GM18861 (cell line): ENCODE data around the gene SLAMF9.

Experiments used
- ATAC-seq: cut with Tn5 transposase; IDR thresholded peaks from one replicate; pipeline ENCODE4 v1.9.1; 2021; ENCODE audit not compliant: unreplicated experiment

The SLAMF9 gene

DNA sequence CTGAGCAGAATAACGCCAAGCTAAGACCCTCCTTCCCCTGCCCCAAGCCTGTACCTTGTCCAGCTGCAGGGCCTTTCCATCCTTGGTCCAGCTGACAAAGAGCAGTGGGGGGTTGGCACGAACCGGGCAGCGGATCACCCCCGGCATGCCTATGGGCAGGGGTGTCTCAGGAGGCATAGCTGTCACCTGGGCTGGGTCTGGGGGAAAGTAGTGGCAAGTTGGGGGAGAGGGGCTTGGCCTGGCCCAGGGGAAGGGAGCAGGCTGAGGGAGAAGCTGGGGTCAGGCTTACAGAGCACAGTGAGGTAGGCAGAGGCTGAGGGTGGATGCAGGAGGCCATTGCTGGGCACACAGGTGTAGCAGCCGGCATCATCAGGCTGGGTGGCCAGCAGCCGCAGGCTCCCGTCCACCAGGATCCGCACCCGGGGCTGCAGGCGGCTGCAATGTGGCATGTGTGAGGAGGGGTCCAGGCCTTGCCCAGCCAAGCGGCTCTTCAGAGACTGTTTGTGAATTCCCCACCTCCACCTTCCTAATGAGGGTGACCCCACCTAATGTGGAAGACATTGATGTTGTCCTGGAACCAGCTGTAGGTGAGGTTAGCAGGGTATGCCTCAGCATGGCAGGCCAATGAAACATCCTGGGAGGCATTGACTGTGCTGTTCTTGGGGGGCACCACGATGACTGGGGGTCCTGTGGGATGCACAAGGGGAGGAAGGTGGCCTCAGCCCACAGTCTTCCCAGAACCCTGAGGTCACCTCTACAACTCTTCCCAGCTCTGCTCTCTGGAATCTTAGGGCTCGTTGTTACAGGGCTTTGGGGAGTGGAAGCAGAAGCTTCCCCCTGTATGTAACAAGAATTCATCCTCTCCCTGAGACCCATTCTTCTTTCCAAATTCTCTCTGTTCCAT is 19.6 kb downstream of the SLAMF9 start:
- no peak for ATAC-seq

DNA sequence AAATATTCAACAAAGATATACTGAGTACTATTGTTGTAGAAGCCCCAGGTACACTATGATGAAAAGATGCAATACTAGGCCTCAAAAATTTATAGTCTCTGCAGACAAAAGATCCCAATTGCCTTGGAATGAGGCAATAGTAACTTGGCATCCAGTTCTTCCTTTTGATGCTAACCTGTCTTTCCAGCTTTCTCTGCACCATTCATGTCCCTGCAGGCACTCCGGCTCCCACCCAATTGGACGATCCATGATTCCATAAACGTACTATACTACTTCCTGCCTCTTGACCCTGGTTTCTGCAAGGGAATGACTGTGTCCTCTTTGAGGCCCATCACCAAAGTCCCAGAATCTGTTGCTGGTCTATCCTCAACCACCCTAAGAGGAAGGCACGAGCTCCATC is 20.7 kb downstream of the SLAMF9 start:
- no peak for ATAC-seq

DNA sequence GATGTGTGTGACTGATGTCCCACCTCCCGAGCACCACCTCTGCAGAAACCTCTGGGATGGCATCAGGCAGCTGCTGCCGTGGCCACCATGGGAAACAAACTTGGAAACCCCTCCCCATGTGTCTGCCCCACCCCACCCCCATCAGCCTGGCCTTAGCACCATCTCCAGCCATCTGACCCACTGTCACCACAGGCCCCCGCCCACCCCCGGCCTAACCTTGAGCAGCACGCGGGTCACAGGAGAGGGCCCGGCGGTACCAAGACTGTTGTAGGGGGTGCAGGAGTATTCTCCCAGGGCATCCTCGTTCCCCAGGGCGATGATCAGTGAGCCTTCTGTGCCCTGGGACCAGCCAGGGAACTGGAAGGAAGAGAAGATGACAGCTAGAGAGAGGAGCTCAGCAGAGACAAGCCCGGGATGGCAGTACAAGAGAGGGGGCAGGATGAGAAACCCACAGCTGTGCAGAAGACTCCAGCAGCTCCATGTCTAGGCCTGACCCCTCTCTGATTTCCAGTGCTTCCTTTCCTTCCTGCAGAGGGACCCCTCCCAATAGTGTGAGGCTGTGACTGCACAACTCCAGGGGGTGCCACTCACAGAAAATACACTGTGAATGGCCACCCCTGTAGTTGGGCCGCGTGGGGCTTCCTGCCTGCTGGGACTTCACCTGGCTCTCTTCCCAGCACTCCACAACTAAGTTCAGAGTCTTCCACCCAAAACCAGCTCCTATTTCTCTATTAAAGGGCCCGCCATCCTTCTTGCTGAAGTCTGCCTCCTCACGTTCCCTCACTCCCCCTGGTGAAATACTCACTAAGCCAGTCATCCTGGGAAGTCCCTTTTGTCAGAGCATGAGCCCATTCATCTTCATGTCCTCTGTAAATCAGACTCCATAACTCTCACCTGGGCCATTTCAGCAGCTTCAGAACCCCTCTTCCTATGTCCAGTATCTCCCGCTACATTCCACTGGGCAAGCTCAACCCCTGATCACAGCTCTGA is 21.4 kb downstream of the SLAMF9 start:
- no peak for ATAC-seq

DNA sequence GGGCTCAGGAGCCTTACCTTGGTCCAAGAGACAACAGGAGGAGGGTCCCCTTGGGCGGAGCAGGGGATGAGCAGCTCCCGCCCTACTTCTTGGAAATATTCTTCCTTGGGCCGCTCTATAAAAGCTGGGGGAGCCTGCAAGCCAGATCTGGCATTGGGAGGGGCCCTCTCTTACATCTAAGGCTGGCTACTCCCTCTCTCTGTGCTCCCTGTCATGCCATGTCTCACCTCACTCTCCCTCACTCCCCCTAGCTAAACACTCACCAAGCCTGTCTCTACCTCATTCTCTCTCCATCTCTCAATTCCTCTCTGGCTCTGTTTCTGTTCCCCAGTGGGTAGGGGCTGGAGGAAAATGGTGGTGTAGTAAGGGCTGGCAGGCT is 22.3 kb downstream of the SLAMF9 start:
- no peak for ATAC-seq

DNA sequence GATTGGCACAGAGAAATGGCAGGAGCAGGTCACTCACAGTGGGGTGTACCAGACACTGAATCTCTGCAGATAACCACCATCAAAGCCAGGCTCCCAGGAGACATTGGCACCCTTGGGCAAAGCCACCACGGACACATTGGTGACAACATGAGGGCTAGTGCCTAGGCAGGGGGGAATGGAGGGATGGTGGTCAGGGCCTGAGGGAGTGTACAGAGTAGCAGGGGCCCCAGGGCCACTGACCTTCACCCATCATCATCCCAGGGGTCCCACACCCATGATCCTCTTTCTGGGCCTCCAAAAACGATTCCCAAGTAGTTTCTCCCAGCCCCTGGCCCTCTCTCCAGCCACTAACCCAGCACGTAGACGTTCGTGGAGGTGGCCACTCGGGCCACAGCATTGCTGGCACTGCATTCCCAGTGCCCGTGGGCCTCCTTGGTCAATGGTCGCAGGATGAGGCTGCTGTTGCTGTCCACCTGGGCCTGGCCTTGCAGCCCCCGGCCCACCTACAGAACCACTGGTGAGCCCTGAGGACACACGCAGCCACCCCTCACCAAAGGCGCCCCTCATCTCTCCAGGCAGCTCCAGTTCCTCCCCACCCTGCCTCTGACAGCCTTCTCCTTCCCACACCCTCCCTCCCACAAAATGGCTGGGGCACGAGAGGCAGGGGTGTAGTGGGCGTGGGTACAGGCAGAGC is 22.8 kb downstream of the SLAMF9 start:
- ATAC-seq: no peak

DNA sequence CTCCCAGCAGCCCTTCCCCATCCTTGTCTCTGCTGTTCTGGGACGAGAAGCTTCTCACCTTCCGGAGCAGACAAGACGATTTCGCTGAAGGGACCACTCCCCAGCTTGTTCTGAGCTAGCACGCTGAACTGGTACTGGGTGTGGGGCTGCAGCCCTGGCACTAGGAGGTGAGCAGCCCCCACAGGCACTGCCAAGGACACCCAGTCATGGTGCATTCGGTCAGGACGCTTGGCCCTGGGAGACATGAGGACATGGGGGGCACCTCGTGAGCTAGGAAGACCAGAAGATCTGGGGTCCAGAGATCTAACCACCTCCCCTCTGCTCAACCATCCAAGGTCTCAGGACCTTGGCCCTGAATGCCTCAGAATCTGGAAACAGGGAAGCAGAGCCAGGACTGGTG is 23.4 kb downstream of the SLAMF9 start:
- ATAC-seq: no peak

DNA sequence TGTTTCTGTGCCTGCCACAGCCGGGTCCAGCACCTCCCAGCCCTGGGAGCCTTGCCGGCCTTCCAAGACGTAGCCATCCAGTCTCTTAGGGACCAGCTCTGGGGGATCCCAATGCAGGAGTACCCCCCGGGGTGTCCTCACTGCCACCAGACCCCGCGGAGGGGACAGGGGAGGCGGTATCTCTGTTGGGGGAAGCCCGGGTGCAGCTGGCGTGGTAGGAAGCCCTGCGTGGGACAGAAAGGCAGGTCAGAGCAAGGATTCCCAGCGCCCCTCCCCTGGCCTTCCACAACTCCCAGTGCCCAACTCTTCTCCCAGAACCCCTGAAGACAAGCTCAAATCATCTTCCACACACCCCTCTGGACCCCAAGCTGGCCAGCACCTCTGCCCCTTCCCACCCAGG is 23.8 kb downstream of the SLAMF9 start:
- no peak for ATAC-seq

DNA sequence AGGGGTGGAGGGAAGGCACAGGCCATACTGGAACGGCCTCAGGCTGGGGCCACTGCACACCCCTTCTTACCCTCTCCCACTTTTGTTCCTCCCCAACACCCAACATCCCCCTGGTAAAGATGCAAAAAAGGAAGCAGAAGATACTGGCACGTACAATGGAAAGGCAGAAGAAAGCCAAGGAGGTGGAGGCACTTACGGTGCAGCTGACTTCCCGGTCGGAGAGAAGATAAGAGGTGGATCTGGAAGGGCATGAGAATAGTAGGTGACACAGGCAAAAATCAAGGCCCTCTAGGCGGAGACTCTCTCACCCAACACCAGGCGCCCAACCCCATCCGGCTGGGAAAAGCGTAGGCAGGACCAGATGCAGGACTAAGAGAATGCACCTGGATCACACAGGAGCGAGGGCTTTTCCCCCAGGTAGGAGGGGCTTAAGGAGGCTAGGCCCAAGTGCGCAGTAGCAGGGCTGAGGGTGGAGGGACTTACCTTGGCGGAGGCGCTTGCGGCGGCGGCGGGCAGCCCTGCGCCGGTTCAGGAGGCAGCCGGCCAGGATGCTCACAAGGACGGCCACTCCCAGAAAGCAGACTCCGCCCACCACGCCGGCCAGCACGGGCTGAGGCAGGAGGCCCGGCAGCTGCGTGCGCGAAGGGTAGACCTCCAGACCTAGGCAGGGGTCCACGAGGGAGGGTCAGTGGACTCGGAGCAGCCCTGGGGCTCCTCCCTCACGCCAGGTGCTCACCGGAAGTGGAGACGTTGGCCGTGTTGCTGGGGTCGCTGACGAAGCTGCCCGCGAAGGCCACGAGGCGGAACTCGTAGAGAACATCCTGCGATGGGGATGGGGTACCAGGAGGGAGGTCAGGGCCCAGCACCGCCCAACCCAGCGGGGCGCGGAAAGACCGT is 24.6 kb downstream of the SLAMF9 start:
- no peak for ATAC-seq

DNA sequence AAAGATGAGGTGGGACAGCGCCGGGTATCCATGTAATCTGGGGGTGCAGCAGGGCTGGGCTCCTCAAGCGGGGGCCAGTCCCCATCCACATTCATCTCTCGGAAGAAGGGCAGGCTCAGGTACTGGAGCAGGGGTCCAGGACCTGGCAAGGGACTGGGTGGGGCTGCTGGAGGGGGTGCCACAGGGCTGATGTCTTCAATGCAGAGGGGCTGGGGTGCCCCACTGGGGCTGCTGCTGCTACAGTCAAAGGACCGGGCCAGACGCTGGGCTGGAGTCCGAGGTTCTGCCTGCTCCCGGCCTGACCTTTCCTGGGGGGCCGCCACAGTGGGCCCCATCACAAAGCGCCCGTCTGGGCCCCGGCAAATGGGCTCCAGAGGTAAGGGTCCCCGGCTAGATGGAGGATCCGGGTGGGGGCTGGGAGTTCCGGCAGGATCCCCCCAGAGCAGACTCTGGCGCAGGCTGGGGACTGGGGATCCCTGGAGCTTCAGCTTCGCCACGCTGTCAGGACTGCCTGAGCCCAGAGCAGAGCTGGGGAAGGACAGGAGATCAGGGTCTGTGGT is 25.5 kb downstream of the SLAMF9 start:
- ATAC-seq: no peak

DNA sequence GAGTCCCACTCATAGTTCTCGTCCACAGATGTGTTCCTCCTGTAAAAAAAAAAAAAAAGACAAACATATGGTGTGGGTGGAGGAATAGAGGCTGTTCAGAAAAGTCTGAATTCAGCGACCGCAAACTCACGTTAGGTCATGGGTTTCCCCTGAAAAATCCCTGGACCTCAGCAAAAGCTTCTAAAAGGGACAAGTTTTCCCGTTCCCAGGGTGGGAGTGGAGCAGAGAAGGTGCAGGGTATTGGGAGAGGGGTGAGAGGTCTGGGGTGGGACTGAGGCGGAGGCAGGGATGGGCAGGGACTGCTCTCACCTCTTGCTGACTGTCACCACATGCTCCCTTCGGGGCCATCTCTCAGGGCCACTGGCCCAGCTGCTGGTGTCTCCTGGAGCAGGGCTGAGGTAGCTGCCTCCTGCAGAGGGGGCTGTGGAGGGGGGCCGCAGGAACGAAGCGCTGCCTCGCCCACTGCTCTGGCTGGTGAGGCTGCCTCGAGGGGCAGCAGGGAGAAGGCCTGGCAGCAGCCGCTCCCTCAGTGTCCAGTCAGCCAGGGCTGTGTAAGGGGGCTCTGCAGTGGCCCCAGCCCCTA is 26.1 kb downstream of the SLAMF9 start:
- ATAC-seq: no peak

DNA sequence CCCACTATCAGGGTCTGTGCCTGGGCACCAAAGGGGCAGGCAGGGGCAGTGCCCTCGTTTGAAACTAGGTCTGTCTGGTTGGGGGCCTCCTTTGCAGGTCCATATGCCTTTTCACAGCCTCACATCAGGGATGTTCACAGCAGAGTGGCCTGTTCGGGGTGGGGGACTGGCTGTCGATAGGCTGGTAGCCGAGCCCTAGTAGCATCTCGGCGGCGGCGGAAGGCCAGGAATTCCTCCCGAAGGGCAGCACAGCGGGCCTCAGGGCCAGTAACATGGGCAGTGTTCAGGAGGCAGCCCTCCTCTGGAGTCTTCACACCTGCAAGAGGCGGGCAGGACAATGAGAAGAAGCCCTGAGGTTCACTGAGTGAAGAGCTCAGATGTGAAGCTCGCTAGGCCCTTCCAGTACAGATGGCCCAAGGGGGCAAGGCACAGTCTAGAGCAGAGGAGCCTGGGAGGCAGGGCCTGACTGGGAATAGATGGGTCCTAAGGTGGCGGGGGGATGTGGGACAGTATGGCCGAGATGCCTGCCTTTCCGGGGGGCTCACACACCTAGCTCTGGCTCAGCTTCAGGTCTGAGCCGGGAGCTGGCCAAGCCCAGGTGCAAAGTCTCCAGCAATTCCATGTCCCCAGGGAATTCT is 26.7 kb downstream of the SLAMF9 start:
- no peak for ATAC-seq

DNA sequence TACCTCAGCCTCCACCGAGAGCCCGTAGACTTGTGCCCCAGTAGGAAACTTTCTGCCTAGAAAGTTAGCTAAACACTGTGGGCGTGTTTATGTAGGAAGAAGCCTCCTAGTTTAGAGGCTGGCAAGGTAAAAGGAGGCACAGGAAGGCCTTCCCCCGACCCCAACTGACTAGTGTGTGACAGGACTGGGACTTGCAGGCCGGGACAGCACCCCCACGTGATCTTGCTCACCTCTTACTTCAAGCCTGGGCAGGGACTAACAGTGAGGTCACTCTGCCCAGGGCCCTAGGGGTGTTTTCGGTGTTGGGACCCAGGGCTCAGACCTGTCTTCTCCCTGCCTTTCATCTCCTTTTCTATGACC is 28.3 kb downstream of the SLAMF9 start:
- ATAC-seq: peak; percentile 2

DNA sequence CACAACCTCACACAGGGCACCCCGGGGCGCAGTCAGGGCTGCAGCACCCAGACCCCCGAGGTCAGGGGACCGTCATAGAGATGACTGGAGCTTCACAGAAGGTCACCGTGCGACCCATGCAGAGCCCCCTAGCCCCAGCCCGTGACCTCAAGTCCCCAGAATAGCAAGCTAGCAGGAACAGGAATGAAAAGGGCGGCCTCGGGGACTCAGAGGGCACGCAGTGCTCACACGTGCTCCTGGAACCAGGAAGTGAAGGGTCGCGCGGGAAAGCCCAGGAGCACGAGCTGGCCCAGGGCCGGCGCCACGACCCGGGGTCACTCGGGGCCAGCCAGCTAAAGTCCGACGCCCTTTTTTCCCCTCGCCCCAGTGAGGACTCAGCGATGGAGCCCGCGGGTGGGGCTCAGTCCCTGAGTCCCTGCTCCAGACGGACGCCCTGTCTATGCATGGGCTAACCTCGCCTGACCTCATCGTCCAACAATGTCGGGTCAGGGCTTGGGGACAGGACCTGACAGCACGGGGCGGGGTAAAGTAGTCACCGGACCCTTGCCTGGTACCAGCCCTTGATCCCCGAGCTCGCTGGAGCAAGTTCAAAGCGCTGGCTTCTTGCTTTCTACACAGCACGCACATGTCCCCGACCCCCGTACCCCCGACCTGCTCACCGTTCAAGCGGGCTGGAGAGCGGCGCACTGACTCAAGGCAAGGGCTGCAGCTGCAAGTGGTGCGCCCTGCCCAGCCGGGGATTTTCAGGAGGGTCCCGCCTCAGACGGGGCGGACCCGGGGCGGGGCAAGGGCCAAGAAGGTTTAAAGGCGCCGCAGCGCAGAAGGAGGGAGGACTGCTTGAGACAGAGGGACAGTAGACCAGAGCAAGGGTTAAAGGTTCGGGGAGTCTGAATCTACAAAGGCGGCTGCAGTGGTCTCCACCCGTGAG is 29.0 kb downstream of the SLAMF9 start, which contains the start of gene TAGLN2:
Gene TAGLN2 (minus strand): TSS at position 717 of the 928 bp plus-strand sequence. CDS start 4,998 bp downstream, outside the sequence.
- peak; percentile 61 for ATAC-seq

DNA sequence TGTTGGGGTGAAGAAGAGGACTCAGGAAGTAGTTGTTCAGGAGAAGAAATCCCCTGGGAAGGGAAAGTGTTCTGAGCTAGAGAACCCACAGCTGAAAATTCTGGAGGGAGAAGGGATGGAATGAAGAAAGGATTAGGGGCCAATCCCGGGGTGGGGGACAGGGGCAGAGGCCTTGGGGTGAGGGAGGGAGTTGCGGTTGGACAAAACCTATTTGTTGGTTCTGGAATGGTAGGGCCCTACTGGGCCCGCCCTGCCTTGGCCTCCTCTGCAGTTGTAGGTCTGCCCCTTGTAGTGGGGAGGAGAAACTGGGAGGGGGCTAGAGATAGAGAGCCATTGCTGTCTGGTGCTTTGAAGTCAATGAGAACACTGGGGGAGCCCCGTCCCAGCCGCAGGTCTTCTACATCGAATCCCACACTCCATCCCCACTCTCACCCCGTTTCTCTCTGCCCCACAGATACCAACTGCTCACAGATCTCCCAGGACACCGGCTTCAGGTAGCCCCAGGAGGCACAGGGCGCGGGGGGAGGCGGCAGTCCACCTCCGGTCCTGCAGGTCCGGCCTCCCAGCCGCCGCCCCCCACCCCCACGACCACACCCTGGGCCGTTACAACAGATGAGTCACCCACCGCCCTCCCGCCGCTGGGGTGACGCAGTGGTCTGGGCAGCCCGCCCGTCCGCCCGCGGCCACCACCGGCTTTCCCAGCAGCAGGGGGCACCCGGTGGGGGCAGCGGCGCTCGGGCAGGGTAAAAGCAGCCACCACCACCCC is 29.8 kb downstream of the SLAMF9 start:
- no peak for ATAC-seq

DNA sequence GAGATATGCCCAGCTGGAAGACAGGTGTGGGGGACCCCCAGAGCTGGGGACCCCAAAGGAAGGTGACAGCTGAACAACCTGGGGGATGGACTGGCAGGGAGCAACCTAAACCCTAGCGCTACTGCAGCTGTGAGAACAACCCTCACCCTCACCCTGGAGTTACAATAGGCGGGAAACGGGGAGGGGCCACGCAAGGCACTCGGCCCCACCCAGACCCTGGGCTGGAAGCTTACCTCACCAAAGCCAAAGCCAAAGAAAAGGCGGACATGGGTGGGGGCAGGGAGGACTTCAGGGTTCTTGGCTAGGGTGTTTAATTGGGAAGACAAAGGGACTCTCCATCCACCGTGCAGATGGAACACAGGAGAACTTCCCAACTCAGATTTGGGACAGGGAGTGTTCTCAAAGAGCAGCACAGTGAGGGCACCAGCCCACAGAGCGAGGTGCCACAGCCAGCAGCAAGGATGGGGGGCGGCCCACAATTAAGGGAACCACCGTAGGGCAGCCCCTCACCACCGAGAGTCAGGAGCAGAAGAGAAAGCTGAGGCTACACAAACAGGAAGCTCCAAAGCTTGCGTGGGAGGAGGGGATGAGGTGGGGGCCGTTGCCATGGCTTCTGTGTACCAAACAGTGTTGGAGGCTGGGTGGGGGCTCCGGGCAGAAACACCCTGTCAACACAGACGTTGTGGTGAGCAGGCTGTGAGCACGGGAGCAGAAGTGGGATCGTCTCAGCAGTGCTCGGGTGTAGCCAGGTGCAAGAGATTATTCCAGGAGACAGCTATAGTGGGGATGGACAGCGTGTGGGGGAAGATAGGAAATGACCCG is 30.6 kb downstream of the SLAMF9 start:
- ATAC-seq: peak; percentile 21

DNA sequence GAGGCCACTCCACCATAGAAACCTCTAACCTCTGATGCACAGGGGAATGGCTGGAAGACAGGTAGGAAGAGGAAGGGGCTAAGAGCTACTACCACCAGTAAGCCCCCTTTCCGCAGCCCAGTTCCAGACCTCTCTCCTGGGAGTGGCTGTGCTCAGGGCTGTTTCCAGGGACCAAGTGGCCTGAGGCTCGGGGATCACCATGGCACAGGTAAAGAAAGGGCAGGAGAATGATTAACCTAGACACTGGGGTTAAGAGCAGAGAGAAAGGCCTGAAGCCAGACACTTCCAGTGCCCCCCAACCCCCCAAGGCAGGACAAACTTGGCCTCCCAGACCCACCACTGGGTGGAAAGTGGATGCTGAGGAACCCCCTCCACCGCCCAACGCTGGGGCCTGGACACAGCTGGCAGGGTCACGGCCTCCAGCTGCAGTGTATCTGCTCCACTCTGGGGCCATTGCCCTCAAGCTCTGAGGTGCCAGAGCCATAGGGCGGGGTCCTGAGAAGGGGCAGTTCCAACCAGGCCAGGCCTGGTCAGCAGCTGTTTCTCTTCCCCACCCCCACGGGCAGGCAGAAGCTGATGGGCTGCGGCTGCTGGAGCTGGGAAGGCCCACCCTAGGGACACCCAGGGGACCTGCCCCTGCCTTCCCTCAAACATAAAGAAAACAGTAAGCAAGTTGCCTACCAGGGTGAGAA is 31.4 kb downstream of the SLAMF9 start:
- no peak for ATAC-seq
